ENCODE data around the gene HRCT1.
"Not testable (repeated sequence)": the region's sequence is repeated elsewhere in the genome, so short reads cannot be mapped to it uniquely, and the experiment has no call there.

The HRCT1 gene

DNA sequence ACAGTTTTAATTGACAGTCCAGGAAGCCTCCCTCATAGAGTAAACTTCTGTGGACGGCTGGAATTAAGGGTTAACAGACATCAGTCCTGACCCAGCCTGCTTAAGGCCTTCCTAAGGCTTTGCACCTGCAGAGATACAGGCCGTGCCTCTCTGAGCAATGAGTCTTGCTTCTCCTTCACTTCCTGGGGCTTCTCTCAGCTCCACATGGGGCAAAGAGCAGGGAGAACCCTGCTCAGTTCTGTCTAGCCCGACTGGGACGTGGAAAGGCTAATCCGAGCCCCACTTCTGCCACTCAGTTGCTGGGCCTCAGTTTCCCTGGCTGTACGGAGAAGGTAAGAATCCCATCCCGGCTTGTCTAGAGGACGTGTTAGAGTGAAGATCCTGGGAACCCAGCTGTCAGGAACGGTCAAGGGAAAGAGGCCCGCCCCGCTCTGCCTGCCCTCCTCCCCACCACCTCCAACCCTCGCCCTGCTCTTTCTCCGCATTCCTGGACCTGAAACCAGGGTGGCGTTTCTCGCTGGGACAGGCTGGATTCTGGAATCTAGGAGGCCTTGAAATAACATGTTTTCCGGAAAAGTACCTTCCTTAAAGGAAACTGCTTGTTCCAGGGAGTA lies 9.8 kb downstream of the HRCT1 start:
- no peak overlapping the region for H3K4me3 ChIP-seq (ENCODE audit: low read depth, low read length)

DNA sequence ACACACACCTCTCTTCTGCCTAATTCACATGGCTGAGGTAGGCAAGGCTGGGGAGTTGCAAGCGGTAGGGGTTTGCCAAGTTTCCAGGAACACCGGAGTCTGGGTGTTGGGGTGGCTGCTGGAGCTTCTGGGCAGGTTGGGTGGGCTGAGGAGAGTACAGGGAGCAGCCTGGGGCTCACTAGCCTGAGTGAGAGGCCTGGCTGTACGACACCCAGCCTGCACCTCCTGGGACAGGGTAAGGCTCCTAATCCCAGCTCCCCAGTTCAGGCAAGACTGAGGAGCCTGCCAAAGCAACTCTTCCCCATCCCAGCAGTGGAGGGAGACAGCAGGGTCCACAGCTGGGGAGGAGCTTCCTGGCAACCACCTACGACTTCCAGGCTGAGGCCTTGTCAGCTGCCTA lies 11.3 kb downstream of the HRCT1 start:
- H3K4me3 ChIP-seq (ENCODE audit: low read depth, low read length) = no peak overlapping the region

DNA sequence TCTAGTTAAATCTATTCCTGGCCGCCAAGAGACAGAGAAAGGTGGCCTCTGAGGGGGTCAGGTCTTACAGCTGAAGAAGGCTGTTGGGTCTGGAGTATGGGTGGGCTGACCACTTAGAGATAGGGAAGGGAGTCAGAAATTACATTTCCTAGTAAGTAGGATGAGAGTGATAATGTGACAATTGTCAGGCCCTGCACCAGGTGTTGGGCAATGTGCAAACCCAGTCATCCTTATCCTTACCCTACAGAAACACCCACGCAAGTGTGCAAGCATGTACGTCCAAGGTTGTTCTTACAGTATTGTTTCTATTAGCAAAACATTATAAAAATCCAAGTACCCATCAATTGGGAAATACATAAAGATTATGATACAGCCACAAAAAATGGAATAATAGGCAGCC lies 12.8 kb downstream of the HRCT1 start:
- no peak overlapping the region for H3K4me3 ChIP-seq (ENCODE audit: low read depth, low read length)

DNA sequence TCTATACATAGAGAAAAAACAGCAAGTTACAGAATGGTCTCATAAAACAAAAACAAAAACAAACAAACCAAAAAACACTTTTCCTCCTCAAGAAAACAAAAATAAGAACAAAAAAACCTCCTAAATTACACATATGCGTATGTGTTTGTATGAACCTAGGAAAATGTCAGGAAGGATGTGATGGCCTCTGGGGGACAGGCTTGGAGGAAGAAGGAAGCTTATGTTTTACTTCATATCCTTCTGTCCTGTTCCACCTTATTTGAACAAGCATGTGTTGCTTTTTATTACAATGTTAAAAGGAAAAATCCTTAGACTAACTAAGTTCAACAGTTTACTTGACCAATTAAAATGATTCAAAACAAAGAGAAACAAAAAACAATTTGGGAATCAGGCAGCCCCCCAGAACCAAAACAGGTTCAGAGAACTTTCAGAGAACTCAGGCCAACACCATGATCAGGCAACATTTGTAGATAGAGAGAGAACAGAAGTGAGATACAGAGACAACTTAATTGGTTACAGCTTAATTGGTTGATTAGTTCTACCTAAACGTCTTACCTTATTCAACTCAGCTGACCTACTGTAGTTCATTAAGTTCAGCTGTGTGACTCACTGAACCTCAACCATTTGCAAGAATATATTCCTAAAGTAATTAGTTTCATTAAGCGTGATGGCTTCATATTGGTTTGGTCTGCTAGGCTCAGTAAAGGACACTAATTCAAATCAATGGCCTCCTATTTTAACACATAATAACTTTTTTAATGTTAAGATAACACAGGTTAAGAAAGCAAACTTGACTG lies 13.4 kb downstream of the HRCT1 start:
- no peak overlapping the region for H3K4me3 ChIP-seq (ENCODE audit: low read depth, low read length)

DNA sequence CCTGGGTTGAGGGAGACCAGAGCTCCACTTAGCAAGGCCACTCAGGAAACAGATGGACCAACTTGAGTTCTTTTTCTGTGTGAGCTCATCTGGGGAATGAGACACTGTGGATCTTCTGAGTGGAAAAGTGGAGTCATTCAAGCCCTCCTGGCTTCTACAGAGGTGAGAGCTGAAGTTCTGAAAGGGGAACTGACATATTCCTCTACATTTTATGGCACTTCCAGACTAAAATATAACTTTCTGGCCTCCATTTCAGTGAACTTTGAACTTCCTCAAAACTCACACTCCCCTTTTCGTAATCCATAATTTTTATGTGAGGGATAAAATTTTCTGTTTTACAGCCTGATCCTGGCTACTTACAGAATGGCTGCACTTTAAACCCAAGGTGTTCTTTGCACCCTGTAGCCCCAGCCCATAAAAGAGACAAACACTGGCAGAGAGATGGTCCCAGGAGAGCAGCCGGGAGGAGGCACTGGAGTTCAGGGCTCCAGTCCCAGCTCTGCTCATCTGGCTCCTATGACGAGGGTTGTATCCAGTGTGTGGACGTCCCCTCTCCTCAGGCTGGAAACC lies 14.1 kb downstream of the HRCT1 start:
- no peak overlapping the region for H3K4me3 ChIP-seq (ENCODE audit: low read depth, low read length)

DNA sequence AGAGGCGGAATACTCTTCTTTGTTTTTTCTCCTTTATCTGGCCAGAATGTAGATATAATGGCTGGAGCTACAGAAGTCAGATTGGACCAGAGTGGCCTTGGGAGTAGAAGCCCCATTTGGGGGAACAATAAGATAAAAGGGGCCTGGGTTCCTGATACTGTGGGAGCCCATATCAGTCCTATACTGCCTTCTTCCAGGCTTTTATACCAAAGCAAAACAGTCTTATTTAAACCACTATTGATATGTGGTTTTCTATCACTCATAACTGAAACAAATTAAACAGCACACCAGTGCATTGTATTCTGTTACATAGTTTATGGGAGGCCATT lies 17.6 kb downstream of the HRCT1 start:
- no peak overlapping the region for H3K4me3 ChIP-seq (ENCODE audit: low read depth, low read length)

DNA sequence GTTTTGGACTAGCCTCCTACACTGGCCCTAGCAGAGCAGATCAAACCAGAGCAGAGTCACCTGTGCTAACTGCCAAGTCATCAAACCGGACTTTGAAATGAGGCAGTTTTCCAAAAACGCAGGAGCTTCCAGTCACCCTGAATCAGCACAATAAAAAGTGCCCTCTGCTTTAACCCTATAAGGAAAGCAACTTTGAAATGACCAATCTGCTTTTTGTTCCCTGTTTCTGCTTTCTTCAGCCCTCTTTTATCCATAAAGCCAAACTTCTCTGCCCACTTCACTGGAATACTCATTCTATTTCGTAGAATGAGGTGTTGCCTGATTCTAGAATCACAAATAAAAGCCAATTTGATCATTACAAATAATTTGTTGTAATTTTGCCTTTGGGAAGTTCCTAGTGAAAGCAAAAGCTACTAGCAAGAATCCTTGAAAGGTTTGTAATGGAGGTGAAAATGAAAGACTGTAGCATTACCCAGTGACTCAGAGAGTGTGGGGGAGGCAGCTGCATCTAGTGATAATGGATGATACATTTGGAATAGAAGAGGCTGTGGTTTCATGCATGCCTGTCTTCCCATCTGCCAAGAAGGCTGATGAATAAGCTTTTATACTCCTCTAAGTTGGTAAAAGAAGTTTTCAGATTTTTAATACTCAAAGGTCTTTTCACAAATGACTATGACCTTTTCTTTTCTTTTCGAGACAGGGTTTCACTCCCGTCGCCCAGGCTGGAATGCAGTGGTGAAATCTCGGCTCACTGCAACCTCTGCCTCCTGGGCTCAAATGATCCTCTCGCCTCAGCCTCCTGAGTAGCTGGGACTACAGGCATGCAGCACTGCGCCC lies 18.1 kb downstream of the HRCT1 start:
- H3K4me3 ChIP-seq (ENCODE audit: low read depth, low read length) = no peak overlapping the region

DNA sequence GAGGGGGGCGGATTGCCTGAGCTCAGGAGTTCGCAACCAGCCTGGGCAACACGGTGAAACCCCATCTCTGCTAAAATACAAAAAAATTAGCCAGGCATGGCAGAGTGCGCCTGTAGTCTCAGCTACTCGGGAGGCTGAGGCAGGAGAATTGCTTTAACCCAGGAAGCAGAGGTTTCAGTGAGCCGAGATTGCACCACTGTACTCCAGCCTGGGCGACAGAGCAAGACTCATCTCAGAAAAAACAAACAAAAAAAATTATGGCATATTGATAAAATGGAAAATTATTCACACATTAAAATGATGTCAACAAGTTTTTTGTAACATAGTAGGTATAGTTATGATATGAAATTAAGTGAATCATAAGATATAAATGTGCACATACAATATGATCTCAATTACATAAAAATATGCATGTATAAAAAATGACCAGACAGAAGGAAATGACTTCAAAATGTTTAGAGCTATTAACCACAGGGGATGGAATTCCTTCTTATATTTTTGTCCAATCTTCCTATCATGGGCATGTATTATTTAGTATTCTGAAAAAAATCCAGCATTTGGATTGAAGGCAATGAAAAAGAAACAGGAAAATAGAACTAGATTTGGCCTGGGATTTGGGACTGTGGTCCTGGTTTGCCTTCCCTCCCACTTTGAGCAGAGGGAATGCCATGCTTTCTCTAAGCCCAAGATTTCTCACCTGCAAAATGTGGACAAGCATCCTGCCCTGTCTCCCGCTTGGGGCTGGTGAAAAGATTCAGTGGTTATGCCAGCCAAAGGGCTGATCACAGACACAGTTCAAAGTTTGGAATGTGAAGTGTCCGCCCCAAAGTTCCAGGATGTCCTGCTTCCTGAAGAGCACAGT lies 22.8 kb downstream of the HRCT1 start:
- no peak overlapping the region for H3K4me3 ChIP-seq (ENCODE audit: low read depth, low read length)

DNA sequence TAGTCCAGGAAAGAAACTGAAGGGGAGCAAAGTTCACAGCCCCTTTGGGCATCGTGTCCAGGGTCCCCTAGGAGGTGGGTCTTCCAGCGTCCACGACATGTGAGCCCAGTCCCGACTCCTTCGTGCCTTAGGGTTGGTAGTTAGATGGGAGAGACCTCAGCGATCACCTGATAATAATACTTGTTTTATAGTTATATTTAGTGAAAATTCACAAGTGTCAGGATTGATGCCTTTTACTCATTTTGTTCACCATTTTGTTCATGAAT lies 23.4 kb downstream of the HRCT1 start:
- no peak overlapping the region for H3K4me3 ChIP-seq (ENCODE audit: low read depth, low read length)

DNA sequence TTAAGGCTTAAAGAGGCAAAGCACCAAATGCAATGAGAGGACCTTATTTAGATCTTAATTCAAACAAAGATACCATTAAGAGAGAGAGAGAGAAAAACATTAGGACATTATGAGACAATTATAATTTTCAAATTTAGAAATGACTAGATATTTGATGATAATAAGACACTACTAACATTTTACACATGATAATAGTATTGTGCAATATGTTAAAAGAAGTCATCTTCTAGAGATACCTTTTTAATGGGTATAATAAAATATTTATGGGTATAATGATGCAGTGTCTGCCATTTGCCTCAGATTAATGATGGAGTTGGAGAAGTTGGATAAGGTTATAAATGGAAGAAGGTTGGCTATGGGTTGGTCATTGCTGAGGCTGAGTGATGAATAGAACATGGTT lies 24.5 kb downstream of the HRCT1 start:
- H3K4me3 ChIP-seq (ENCODE audit: low read depth, low read length) = no peak overlapping the region

DNA sequence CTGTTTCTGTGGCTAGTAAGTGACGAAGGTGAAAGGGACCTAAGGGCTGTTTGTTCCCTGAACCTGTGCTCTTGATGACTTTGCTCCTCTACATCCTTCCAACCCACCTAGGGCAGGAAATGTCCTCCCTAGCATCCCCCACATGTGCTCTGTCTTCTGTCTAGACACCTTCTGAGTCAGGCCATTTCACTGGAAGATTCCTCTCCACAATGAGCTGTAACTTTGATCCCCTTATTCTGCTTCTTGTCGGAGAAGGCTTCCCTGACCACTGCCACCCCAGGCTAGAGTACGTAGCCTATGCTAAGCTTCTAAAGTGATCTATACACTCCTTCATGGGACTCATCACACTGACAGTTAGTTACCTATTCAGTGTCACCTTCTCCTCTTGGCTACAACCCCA lies 25.0 kb downstream of the HRCT1 start:
- H3K4me3 ChIP-seq (ENCODE audit: low read depth, low read length) = no peak overlapping the region

DNA sequence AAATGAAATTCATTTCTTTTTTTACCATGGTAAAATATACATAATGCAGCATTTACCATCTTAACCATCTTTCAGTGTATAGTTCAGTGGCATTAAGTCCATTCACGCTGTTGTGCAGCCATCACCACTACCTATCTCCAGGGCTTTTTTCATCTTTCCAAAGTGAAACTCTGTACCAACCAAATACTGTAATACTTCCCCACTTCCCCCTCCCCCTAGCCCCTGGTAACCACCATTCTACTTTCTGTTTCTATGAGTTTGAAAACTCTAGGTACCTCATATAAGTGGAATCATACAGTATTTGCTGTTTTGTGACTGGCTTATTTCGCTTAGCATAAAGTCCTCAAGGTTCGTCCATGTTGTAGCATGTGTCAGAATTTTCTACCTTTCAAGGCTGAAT lies 26.7 kb downstream of the HRCT1 start:
- H3K4me3 ChIP-seq (ENCODE audit: low read depth, low read length) = no peak overlapping the region

DNA sequence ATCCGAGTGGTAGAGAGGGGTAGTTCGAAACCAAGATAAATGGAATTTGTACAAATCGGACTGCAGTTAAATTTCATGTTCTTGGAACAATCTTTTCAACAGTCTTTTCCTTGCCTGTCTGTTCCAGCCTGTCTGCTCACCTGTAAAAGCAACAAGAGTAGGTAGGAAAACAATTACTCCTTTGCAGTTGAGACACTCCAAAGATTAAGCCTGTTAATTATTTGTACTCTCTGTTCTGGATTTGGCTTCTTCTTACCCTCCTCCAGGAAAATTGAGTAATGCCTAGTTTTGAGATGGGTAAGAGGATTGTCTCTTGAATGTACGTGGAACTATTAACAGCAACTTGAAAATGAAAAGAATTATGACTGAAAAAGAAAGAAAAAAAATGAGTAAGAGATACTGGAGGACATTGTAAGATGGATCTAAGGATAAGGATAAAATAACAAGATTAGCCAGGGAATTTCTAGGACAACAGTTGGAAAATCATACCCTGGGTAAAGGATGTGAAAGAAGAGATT lies 27.6 kb downstream of the HRCT1 start:
- no peak overlapping the region for H3K4me3 ChIP-seq (ENCODE audit: low read depth, low read length)

DNA sequence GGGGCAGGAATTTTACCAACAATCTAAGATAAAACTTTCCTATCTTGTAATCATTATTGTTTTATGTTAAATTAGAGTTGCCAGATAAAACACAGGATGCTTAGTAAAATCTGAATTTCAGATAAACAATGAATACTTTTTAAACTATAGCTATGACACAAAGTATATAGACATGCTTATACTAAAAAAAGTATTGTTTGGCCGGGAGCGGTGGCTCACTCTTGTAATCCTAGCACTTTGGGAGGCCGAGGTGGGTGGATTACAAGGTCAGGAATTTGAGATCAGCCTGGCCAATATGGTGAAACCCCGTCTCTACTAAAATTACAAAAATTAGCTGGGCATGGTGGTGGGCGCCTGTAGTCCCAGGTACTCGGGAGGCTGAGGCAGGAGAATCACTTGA lies 28.1 kb downstream of the HRCT1 start:
- not testable (repeated sequence) for H3K4me3 ChIP-seq (ENCODE audit: low read depth, low read length)

DNA sequence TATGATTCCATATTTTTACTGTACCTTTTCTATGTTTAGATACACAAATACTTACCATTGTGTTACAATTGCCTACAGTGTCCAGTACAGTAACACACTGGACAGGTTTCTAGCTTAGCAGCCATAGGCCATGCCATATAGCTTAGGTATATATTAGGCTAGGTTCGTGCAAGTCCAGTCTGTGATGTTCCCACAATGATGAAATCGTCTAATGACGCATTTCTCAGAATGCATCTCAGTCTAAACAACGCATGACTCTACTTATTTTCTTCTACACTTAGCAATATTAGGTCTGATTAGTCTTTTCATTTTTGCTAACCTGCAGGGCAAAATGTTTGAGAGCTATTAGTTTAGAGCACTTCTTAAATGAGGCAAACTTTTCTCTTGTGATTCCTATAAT lies 29.3 kb downstream of the HRCT1 start:
- no peak overlapping the region for H3K4me3 ChIP-seq (ENCODE audit: low read depth, low read length)

DNA sequence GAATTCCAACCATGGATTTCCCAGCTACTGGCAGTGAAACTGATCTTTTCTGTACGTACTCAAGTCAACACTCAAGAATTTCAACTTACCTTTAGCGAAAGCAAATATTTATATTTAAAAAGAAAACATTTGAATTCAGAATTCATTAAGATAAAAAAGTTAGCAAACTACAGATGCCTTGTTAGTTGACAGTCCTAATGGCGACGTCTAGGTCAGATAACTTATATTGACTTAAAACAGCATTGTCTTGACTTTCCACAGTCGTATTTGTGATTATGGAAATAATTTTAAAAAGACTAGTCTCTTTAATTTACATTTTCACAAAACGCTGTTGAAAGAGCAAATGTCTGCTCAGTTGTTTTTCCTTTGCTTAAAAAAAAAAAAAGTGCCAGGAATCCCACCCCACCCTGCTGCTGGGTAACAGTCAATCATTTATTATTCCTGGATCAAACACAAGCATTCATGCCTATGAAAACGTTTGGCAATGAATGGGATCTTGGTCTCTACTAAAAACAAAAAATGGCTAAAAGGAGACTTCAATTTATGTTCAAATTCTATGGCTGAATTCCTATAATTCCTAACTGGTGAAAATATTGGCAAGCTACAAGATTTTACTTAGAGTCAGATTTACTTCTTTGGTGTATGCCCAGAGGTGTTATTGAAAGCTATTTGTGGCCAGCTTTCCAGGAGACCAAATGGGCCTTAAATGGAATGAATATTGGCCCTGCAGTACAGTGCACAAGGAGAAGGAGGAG lies 29.9 kb downstream of the HRCT1 start:
- H3K4me3 ChIP-seq (ENCODE audit: low read depth, low read length) = no peak overlapping the region

DNA sequence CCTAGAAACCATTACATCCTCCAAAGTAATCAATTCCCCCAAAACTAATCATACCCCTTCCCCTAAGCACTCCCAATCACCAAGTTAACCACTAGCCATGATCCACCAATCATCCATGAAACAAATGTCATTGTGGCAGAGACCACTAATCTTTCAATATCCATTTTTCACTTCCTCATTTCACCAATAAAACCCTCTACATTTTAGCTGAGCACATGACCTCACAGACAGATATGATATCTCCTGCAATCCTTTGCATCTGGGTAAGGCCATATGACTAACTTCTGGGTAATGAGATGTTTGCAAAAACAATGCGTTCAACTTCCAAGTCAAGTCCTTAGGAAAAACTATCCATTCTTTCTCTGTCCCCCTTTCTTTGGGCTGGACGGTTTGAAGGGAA lies 31.2 kb downstream of the HRCT1 start:
- H3K4me3 ChIP-seq (ENCODE audit: low read depth, low read length) = no peak overlapping the region

DNA sequence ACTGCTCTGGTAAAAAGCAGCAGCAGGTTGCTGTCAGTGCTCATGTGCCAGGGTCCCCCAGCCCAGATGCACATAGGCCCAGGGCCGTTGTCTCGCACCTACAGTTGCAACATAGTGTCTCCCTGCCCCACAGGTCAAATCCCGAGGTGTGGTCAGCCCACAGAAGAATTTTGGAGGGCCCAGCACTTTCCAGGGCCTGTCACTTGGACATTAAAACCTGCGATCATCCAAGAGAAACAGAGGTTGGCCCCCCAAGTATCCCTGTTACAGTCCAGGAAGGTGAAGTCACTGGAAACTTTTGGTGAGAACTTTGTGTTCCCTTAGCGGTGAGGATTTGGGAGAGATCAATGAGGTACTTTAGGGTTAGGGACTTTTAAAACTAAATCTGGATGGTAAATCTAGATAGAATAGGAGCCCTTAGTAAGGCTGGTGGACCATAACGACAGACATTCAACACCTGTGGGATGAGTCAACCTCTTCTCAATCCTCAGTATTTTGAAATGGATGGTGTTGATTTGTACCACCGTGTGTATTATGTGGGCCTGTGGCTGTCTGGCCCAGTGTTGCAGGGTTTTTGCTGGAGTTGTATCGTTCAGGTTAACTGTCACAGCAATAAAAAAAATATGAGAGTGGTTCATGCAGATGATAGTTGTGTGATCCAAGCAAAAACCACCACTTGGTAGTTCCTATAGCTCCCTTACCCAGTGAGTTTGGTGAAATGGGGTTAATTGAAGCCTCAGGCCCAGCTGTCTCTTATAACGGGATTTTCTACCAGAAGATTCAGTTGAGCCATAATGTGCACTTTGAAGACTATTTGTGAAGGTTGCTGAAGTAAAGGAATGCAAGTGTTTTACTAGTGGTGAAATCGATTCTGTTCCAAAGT lies 32.7 kb downstream of the HRCT1 start:
- H3K4me3 ChIP-seq (ENCODE audit: low read depth, low read length) = no peak overlapping the region

DNA sequence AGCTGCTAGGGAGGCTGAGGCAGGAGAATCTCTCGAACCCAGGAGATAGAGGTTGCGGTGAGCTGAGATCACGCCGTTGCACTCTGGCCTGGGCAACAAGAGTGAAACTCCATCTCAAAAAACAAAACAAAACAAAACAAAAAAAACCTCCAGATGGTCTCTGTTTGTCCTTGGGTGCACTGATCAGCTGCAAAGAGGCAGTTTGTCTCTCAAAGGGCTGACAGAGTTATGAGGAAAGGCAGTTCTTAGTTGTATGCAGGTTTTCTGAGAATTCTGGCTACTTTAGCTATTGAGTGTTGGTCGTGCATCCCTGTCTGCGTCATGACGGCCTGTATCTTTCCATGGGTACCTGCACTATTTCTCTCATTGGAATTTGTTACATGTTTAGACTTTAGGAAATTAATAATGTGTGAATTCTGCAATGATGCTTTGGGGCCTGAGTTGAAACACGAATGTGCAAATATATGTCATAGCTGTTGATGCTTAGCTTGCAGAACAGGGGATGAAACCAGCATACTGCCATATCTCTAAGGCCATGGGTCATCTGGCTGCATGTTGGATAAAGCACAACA lies 33.8 kb downstream of the HRCT1 start:
- no peak overlapping the region for H3K4me3 ChIP-seq (ENCODE audit: low read depth, low read length)

All from iPS-11a (cell line).